Measurements from ENCODE around the gene DEPDC5. TPM values are rescaled to one million over a fixed set of nuclear protein-coding genes. Genes with fewer than 3 reads are reported as not detected.

The DEPDC5 gene
- total RNA-seq, 4 donors from 2014 or later: 26.6 to 94.1 (median 38.8) TPM

GRCh38 chr22:31726692-31727091, 27.1 kb upstream of the DEPDC5 start:
- no peak for DNase-seq
- Histone ChIP-seq H3K27me3 (no peaks in the 10 kb centered on the region), H3K36me3 (peaks cover 0 to 39% (median 2%) of the 10 kb centered on the region in 3 donors), H3K9me3 (no peaks in the 10 kb centered on the region), H3K27ac (no peak overlapping the region), H3K4me3 (no peak overlapping the region), H3K4me1 (no peaks in the 10 kb centered on the region)
- TF ChIP-seq POLR2A (IDR thresholded peaks at IDR 0.05) (no peak), CTCF (IDR thresholded peaks at IDR 0.05) (no peak)

- no peak for DNase-seq
These were observed 25.0 kb upstream of the DEPDC5 start for GRCh38 chr22:31728857-31729256.

GRCh38 chr22:31730344-31730711, 23.5 kb upstream of the DEPDC5 start:
- Histone ChIP-seq H3K27me3 (no peaks in the 10 kb centered on the region), H3K36me3 (peaks cover 0 to 6% (median 0%) of the 10 kb centered on the region in 3 donors), H3K4me1 (peaks cover 0 to 12% (median 0%) of the 10 kb centered on the region in 4 donors), H3K4me3 (no peak overlapping the region), H3K27ac (no peak overlapping the region), H3K9me3 (no peaks in the 10 kb centered on the region)
- DNase-seq: peak in 1 of 3 donors; percentile 19
- TF ChIP-seq CTCF (IDR thresholded peaks at IDR 0.05) (no peak), POLR2A (IDR thresholded peaks at IDR 0.05) (no peak)

More at GRCh38 chr22:31728857-31729256, 25.0 kb upstream of the DEPDC5 start:
- Histone ChIP-seq H3K4me1 (peaks cover 0 to 12% (median 0%) of the 10 kb centered on the region in 4 donors), H3K36me3 (peaks cover 0 to 20% (median 2%) of the 10 kb centered on the region in 3 donors), H3K9me3 (no peaks in the 10 kb centered on the region), H3K27me3 (no peaks in the 10 kb centered on the region), H3K4me3 (no peak overlapping the region), H3K27ac (no peak overlapping the region)
- no peak for TF ChIP-seq CTCF (IDR thresholded peaks at IDR 0.05)
- TF ChIP-seq POLR2A (IDR thresholded peaks at IDR 0.05): no peak

GRCh38 chr22:31732089-31732829, 21.6 kb upstream of the DEPDC5 start:
- Histone ChIP-seq H3K36me3 (peaks cover 0 to 6% (median 0%) of the 10 kb centered on the region in 3 donors), H3K27ac (peak overlapping the region in 2 of 4 donors; percentile 48 to 75), H3K4me3 (no peak overlapping the region), H3K27me3 (no peaks in the 10 kb centered on the region), H3K9me3 (no peaks in the 10 kb centered on the region), H3K4me1 (peaks cover 0 to 12% (median 0%) of the 10 kb centered on the region in 4 donors)
- TF ChIP-seq POLR2A (IDR thresholded peaks at IDR 0.05) (no peak), CTCF (IDR thresholded peaks at IDR 0.05) (peak in 3 of 6 experiments; percentile 1 to 8 (median 2))
- DNase-seq: peak in 1 of 3 donors; percentile 66

- no peak for DNase-seq
- Histone ChIP-seq H3K27me3 (no peaks in the 10 kb centered on the region), H3K27ac (no peak overlapping the region), H3K4me3 (no peak overlapping the region), H3K36me3 (peaks cover 0 to 6% (median 0%) of the 10 kb centered on the region in 3 donors), H3K9me3 (no peaks in the 10 kb centered on the region), H3K4me1 (peaks cover 0 to 12% (median 0%) of the 10 kb centered on the region in 4 donors)
- TF ChIP-seq CTCF (IDR thresholded peaks at IDR 0.05) (no peak), POLR2A (IDR thresholded peaks at IDR 0.05) (no peak)
These were observed 20.2 kb upstream of the DEPDC5 start for GRCh38 chr22:31733580-31734079.

All from Peyer's patch (tissue), 4 donors.